Medulla oblongata (tissue), 1 donor: Measurements from ENCODE around the gene LARP4.
"Not testable (repeated sequence)": the region's sequence is repeated elsewhere in the genome, so short reads cannot be mapped to it uniquely, and the experiment has no call there.

Experiments
- DNase-seq: peaks from one replicate; pipeline ENCODE4 v3.0.0-alpha.2; 2015; ENCODE audit errors: extremely low spot score

Gene LARP4

GRCh38 chr12:50482571-50482970 is 81.9 kb downstream of the LARP4 start:
- no peak for DNase-seq

- DNase-seq, result no peak
Observed at GRCh38 chr12:50483488-50483887, 82.8 kb downstream of the LARP4 start.

- DNase-seq, result no peak
Observed at GRCh38 chr12:50488801-50489200, 88.1 kb downstream of the LARP4 start.

- not testable (repeated sequence) for DNase-seq
Observed at GRCh38 chr12:50498119-50498518, 97.4 kb downstream of the LARP4 start.

GRCh38 chr12:50504798-50505674 is 104.4 kb downstream of the LARP4 start, which contains the start of gene DIP2B:
DIP2B (plus strand) TSS chr12:50504985; CDS start chr12:50505141, 156 bp downstream.
- DNase-seq, result peak; percentile 95

GRCh38 chr12:50505675-50506530 is 105.2 kb downstream of the LARP4 start:
- peak; percentile 97 for DNase-seq

GRCh38 chr12:50506753-50507473 is 106.2 kb downstream of the LARP4 start:
- DNase-seq, result peak; percentile 60

GRCh38 chr12:50507474-50507838 is 106.8 kb downstream of the LARP4 start:
- DNase-seq, result no peak

- peak; percentile 67 for DNase-seq
Observed at GRCh38 chr12:50507930-50508329, 107.2 kb downstream of the LARP4 start.

GRCh38 chr12:50508414-50508813 is 107.7 kb downstream of the LARP4 start:
- DNase-seq, result no peak

- DNase-seq, result no peak
Observed at GRCh38 chr12:50508970-50509663, 108.4 kb downstream of the LARP4 start.

- no peak for DNase-seq
Observed at GRCh38 chr12:50514526-50515276, 114.0 kb downstream of the LARP4 start.

GRCh38 chr12:50515587-50515986 is 114.9 kb downstream of the LARP4 start:
- DNase-seq, result no peak

- peak; percentile 82 for DNase-seq
Observed at GRCh38 chr12:50517421-50518048, 116.8 kb downstream of the LARP4 start.

- DNase-seq, result no peak
Observed at GRCh38 chr12:50518090-50518489, 117.4 kb downstream of the LARP4 start.

GRCh38 chr12:50519353-50519752 is 118.7 kb downstream of the LARP4 start:
- no peak for DNase-seq

- DNase-seq, result no peak
Observed at GRCh38 chr12:50520416-50521207, 119.9 kb downstream of the LARP4 start.

- DNase-seq, result not testable (repeated sequence)
Observed at GRCh38 chr12:50521781-50522180, 121.1 kb downstream of the LARP4 start.

- DNase-seq, result no peak
Observed at GRCh38 chr12:50523772-50524171, 123.1 kb downstream of the LARP4 start.
